PFSK-1 (cell line): ENCODE data around the gene IMPDH2.

Source experiments
- REST ChIP-seq, 2 experiments: IDR thresholded peaks; 2 replicates each; pipeline versions ENCODE4 v1.6.1 to v1.8.0; 2011 to 2012; ENCODE audit warnings: low read depth in 2 of 2, low read length in 2 of 2, control low read depth in 1 of 2, inconsistent platforms in 1 of 2, mild to moderate bottlenecking in 1 of 2, moderate library complexity in 1 of 2; ENCODE audit not compliant: insufficient read depth in 1 of 2
- TAF1 ChIP-seq: IDR thresholded peaks from 2 replicates; pipeline ENCODE4 v1.6.1; 2012; ENCODE audit warnings: low read length, control low read depth, borderline replicate concordance; ENCODE audit not compliant: insufficient read depth

- TF ChIP-seq REST (IDR thresholded peaks at IDR 0.05; ENCODE audit: insufficient read depth in 1 of 2, low read depth in 2 of 2, low read length in 2 of 2) (no peak), TAF1 (no peak)
These were observed 25.2 kb upstream of the IMPDH2 start for GRCh38 chr3:49054344-49054862.
